Glutamatergic neuron (in vitro differentiated cells): ENCODE data around the gene RASGRP2. TPM values are rescaled to one million over a fixed set of nuclear protein-coding genes. Genes with fewer than 3 reads are reported as not detected.

Experiments
- DNase-seq: peaks from one replicate; pipeline ENCODE4 v3.0.0; 2022
- H3K27ac Mint-ChIP-seq: one replicate; pipeline ENCODE4 v1.8.0; 2020; ENCODE audit warnings: mild to moderate bottlenecking, mixed read lengths, inconsistent platforms; ENCODE audit not compliant: unreplicated experiment
- H3K27me3 Mint-ChIP-seq: one replicate; pipeline ENCODE4 v1.8.0; 2020; ENCODE audit warnings: mild to moderate bottlenecking, moderate library complexity, mixed read lengths, inconsistent platforms; ENCODE audit not compliant: unreplicated experiment
- H3K36me3 Mint-ChIP-seq: one replicate; pipeline ENCODE4 v1.8.0; 2020; ENCODE audit warnings: mild to moderate bottlenecking, mixed read lengths, inconsistent platforms; ENCODE audit not compliant: unreplicated experiment
- H3K4me1 Mint-ChIP-seq: one replicate; pipeline ENCODE4 v1.8.0; 2020; ENCODE audit warnings: mild to moderate bottlenecking, low read depth, mixed read lengths, inconsistent platforms; ENCODE audit not compliant: unreplicated experiment
- H3K4me3 Mint-ChIP-seq: one replicate; pipeline ENCODE4 v1.8.0; 2020; ENCODE audit warnings: mild to moderate bottlenecking, mixed read lengths, inconsistent platforms; ENCODE audit not compliant: unreplicated experiment
- H3K9me3 Mint-ChIP-seq: one replicate; pipeline ENCODE4 v1.8.0; 2020; ENCODE audit warnings: mild to moderate bottlenecking, moderate library complexity, mixed read lengths, inconsistent platforms; ENCODE audit not compliant: unreplicated experiment
- CTCF ChIP-seq: fragments of 200-600 bp; sonication (generic); IDR thresholded peaks from one replicate; pipeline ENCODE4 v1.5.0; 2021; ENCODE audit not compliant: partially characterized antibody, unreplicated experiment
- total RNA-seq: library from RNA; stranded (reverse); fragmentation: NEBNext Ultra II Directional; extraction: Animal tissue kit (Norgen Biotek cat#: 25700); gene quantifications from one replicate; pipeline ENCODE4 v1.2.1, GENCODE V29; 2021; ENCODE audit not compliant: unreplicated experiment

RASGRP2 gene
- total RNA-seq, 1 donor from 2014 or later = 2.9 TPM

GRCh38 chr11:64789331-64790204, 45.6 kb upstream of the RASGRP2 start:
- TF ChIP-seq CTCF = no peak
- no peak overlapping the region for H3K4me3 Mint-ChIP-seq
- H3K27me3 Mint-ChIP-seq = peaks cover 9% of the 10 kb centered on the region
- H3K36me3 Mint-ChIP-seq = no peaks in the 10 kb centered on the region
- H3K4me1 Mint-ChIP-seq = no peaks in the 10 kb centered on the region
- no peak overlapping the region for H3K27ac Mint-ChIP-seq
- H3K9me3 Mint-ChIP-seq = no peaks in the 10 kb centered on the region
- DNase-seq = no peak

GRCh38 chr11:64788321-64789215, 44.6 kb upstream of the RASGRP2 start:
- no peaks in the 10 kb centered on the region for H3K36me3 Mint-ChIP-seq
- no peaks in the 10 kb centered on the region for H3K9me3 Mint-ChIP-seq
- H3K4me3 Mint-ChIP-seq = no peak overlapping the region
- no peak for TF ChIP-seq CTCF
- H3K27ac Mint-ChIP-seq = no peak overlapping the region
- H3K27me3 Mint-ChIP-seq = peaks cover 9% of the 10 kb centered on the region
- no peaks in the 10 kb centered on the region for H3K4me1 Mint-ChIP-seq
- DNase-seq = no peak

GRCh38 chr11:64787526-64788320, 43.8 kb upstream of the RASGRP2 start:
- no peak overlapping the region for H3K4me3 Mint-ChIP-seq
- peak; percentile 66 for TF ChIP-seq CTCF

GRCh38 chr11:64786308-64786707, 42.4 kb upstream of the RASGRP2 start:
- Mint-ChIP-seq H3K36me3 (no peaks in the 10 kb centered on the region), H3K4me1 (no peaks in the 10 kb centered on the region), H3K27me3 (peaks cover 2% of the 10 kb centered on the region), H3K4me3 (no peak overlapping the region), H3K27ac (no peak overlapping the region), H3K9me3 (no peaks in the 10 kb centered on the region)
- TF ChIP-seq CTCF = no peak
- DNase-seq = no peak

More at GRCh38 chr11:64787526-64788320, 43.8 kb upstream of the RASGRP2 start:
- peak; percentile 86 for DNase-seq
- Mint-ChIP-seq H3K36me3 (no peaks in the 10 kb centered on the region), H3K27me3 (peaks cover 6% of the 10 kb centered on the region), H3K9me3 (no peaks in the 10 kb centered on the region), H3K27ac (no peak overlapping the region), H3K4me1 (no peaks in the 10 kb centered on the region)
